LNCAP (cell line): Measurements from ENCODE around the gene RPL39.

Source experiments
- CTCF ChIP-seq: fragments of 450-650 bp; IDR thresholded peaks from 2 replicates; pipeline ENCODE4 v1.5.1; 2017; ENCODE audit warnings: mild to moderate bottlenecking

RPL39 gene

GRCh38 chrX:119802546-119802945, 11.1 kb upstream of the RPL39 start:
- TF ChIP-seq CTCF: no peak

- no peak for TF ChIP-seq CTCF
These were observed 10.1 kb upstream of the RPL39 start for GRCh38 chrX:119801253-119802221.

DNA sequence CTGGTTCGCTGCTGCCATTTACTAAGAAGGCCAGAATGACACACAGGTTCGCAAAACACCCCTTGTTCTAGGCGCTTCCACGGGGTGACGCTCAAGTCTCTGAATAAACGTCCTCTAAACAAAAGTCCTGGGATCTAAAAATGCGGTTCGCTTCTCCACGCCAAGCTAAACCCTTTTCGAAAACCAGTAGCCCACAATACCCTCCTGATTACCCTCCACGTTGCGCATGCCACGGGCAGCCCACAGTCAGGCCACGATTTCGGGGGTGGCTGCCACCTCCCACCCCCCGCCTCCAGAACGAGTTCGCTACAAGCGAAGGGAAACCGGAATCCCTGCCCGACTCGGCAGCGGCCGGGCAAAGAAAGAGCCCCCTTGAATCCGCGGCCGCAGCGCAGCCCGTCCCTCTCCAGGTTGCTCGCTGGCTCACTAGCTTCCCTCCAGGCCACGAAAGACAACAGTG, 423 bp downstream of the RPL39 start:
- no peak for TF ChIP-seq CTCF

DNA sequence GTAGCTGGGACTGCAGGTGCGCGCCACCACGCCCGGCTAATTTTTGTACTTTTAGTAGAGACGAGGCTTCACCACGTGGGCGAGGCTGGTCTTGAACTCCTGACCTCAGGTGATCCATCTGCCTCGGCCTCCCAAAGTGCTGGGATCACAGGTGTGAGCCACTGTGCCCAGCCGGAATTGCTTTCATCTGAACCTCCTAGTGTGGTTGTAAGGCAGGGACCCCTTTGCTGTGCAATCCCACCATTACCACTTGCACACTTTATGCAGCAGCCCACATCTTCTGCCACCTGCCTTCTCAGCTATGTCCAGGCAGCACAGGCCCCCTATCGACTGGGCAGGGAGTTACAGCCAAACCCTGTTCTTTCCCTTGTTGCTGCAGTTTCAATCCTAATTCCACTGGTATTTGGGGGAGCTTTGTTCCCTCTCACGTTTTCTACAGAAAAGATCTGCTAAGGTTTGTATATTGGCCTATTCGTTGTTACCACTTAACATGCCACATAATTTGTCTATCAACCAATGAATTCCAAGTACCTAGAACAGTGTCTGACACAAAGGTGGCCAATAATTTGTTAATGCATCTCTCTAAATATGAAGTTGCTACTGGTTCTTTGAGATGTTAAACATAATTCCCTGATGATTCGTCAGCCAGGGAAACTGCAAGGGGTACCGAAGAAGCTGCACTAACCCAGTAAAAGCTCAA, 6.5 kb downstream of the RPL39 start:
- peak; percentile 41; the same call in 1 of the 2 replicates for TF ChIP-seq CTCF

DNA sequence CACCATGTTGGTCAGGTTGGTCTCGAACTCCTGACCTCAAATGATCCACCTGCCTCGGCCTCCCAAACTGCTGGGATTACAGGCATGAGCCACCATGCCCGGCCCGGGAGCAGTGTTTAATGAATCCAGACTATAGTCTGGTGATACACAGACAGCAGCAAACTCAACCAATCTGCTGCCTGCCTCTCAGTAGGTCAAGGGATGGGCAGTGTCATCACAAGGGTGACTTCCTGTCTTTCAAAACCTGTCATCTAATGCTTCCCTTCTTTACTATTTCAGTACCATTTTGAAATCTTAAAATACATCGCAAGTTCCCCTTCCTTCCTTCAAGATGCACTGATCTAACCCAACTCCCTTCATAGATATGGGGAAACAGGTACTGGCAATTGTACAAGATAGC, 8.4 kb downstream of the RPL39 start:
- no peak for TF ChIP-seq CTCF

GRCh38 chrX:119778829-119779228, 12.6 kb downstream of the RPL39 start:
- no peak for TF ChIP-seq CTCF

GRCh38 chrX:119775517-119776238, 15.8 kb downstream of the RPL39 start:
- TF ChIP-seq CTCF: no peak
